Non-pigmented ciliary epithelial cell (primary cell): Measurements from ENCODE around the gene ANP32A.

Experiments
- DNase-seq: peaks from one replicate; pipeline ENCODE4 v3.0.0-alpha.2; 2010; ENCODE audit warnings: low read depth

The ANP32A gene

GRCh38 chr15:68819495-68820294 is 1.0 kb downstream of the ANP32A start:
- no peak for DNase-seq

GRCh38 chr15:68818769-68819494 is 1.8 kb downstream of the ANP32A start:
- no peak for DNase-seq

- no peak for DNase-seq
Observed at GRCh38 chr15:68818066-68818768, 2.5 kb downstream of the ANP32A start.

- DNase-seq, result no peak
Observed at GRCh38 chr15:68817304-68818065, 3.2 kb downstream of the ANP32A start.

- no peak for DNase-seq
Observed at GRCh38 chr15:68816795-68817303, 3.8 kb downstream of the ANP32A start.

- no peak for DNase-seq
Observed at GRCh38 chr15:68816158-68816557, 4.5 kb downstream of the ANP32A start.

- DNase-seq, result no peak
Observed at GRCh38 chr15:68815598-68815997, 5.1 kb downstream of the ANP32A start.

- no peak for DNase-seq
Observed at GRCh38 chr15:68814596-68814995, 6.1 kb downstream of the ANP32A start.

- no peak for DNase-seq
Observed at GRCh38 chr15:68812597-68813431, 7.9 kb downstream of the ANP32A start.

- DNase-seq, result no peak
Observed at GRCh38 chr15:68812069-68812468, 8.6 kb downstream of the ANP32A start.

- no peak for DNase-seq
Observed at GRCh38 chr15:68809517-68809916, 11.2 kb downstream of the ANP32A start.

- no peak for DNase-seq
Observed at GRCh38 chr15:68808770-68809169, 11.9 kb downstream of the ANP32A start.

- DNase-seq, result no peak
Observed at GRCh38 chr15:68808091-68808490, 12.6 kb downstream of the ANP32A start.

- no peak for DNase-seq
Observed at GRCh38 chr15:68807249-68807648, 13.4 kb downstream of the ANP32A start.

- no peak for DNase-seq
Observed at GRCh38 chr15:68806220-68807060, 14.3 kb downstream of the ANP32A start.

GRCh38 chr15:68802373-68802772 is 18.3 kb downstream of the ANP32A start:
- no peak for DNase-seq

GRCh38 chr15:68801572-68802148 is 19.0 kb downstream of the ANP32A start:
- no peak for DNase-seq

GRCh38 chr15:68800875-68801274 is 19.8 kb downstream of the ANP32A start:
- no peak for DNase-seq

GRCh38 chr15:68798346-68799094 is 22.2 kb downstream of the ANP32A start:
- DNase-seq, result no peak
